Measurements from ENCODE around the gene PWWP2B. TPM values are rescaled to one million over a fixed set of nuclear protein-coding genes. Genes with fewer than 3 reads are reported as not detected.

PWWP2B gene
- total and polyA plus RNA-seq, 2 of the 4 experiments (the other 2 are of a cell fraction), result 1.7 to 2.2 TPM

DNA sequence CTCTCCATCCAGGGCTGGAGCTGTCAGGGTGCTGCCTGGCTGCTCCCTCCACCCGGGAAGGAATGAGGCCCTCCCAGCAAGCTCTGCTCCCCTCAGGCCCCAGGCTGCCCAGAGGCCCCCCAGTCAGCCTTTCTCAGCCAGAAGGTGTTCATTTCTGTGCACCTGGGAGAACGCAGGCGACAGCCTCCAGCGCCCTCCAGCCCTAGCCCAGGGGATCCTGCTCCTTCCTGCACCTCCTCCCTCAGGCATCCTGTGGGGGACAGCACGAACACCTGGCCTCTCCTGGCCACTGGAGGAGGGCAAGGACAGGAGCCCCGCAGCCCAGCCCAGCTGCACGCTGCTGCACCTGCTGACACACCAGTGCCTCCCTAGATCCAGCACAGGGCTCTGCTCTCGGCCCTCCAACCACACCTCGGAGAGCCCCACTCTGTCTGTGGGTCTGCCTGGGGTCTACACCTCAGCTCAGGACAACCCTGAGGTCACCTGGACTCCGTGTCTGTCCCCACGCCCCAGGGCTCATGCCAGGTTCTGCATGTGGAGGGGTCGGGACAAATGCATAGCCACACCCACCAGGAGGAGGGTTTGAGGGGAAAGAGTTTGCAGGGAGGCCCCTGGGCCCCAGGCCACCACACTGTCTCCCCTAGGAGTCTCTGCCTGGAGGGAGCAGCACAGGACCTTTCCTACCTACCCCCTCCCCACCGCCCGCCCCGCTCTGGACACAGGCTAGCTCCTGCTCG lies 7.4 kb upstream of the PWWP2B start:
- H3K4me2 ChIP-seq (ENCODE audit: low read depth, low read length), result no peak overlapping the region
- H3K9ac ChIP-seq (ENCODE audit: low read depth, low read length), result no peak overlapping the region
- H4K91ac ChIP-seq (ENCODE audit: insufficient read depth, low read depth, low read length), result no peak overlapping the region
- H2AK5ac ChIP-seq (ENCODE audit: low read depth, low read length), result no peak overlapping the region
- no peak overlapping the region for H3K23ac ChIP-seq (ENCODE audit: low read depth, low read length)
- no peak overlapping the region for H2BK5ac ChIP-seq (ENCODE audit: low read depth, low read length, poor library complexity, severe bottlenecking)
- no peak overlapping the region for H2BK15ac ChIP-seq (ENCODE audit: low read depth, low read length)
- 69% methylated on average over 3 of the region's 16 CpGs; no CpG with 5 or more reads in 1 of the 2 experiments for WGBS, 2 experiments (ENCODE audit: extremely low coverage in 2 of 2, insufficient read length in 1 of 2)
- dilution Hi-C loops (cut with HindIII; ENCODE audit: low sequenced_read_pairs, unreplicated experiment) (no loop called here), in situ Hi-C loops (cut with MboI; ENCODE audit: low sequenced_read_pairs) (loop anchor here (5.0 to 10.0 kb wide), 2 partner anchors 63 to 245 kb away; no protein-coding TSS in a partner anchor), intact Hi-C loops (cut with micrococcal nuclease) (loop anchor here (5.0 kb wide), 1 partner anchor 248 kb away; no protein-coding TSS in a partner anchor)
- H3K36me3 ChIP-seq (ENCODE audit: control insufficient read depth, insufficient read depth, low read length), result no peaks in the 10 kb centered on the region
- H3K27ac ChIP-seq (ENCODE audit: insufficient read depth, low read length), result no peak overlapping the region
- H3K18ac ChIP-seq (ENCODE audit: low read depth, low read length), result no peak overlapping the region; the same call in 1 of the 2 replicates
- H3K56ac ChIP-seq (ENCODE audit: extremely low read depth, insufficient read depth, low read length), result no peak overlapping the region
- no TSS peak for BruUV-seq (replicated peaks)
- no peak overlapping the region for H2BK20ac ChIP-seq (ENCODE audit: low read depth, low read length)
- H3K4me1 ChIP-seq (ENCODE audit: control insufficient read depth, insufficient read depth, low read length), result peaks cover 10% of the 10 kb centered on the region
- no peak overlapping the region for H4K5ac ChIP-seq (ENCODE audit: low read depth, low read length)
- peaks cover 11% of the 10 kb centered on the region; the same call in 1 of the 2 replicates for H3K9me1 ChIP-seq (ENCODE audit: insufficient read depth, low read length)
- H4K8ac ChIP-seq (ENCODE audit: low read depth in 2 of 2, low read length in 2 of 2), result no peak overlapping the region
- no peaks in the 10 kb centered on the region for H4K20me1 ChIP-seq (ENCODE audit: insufficient read depth, low read length)
- no peak for DNase-seq
- H3K27me3 ChIP-seq (ENCODE audit: control insufficient read depth, insufficient read depth, low read length), result peaks cover 3% of the 10 kb centered on the region; the same call in 1 of the 2 replicates
- TF ChIP-seq, protein P1, sequence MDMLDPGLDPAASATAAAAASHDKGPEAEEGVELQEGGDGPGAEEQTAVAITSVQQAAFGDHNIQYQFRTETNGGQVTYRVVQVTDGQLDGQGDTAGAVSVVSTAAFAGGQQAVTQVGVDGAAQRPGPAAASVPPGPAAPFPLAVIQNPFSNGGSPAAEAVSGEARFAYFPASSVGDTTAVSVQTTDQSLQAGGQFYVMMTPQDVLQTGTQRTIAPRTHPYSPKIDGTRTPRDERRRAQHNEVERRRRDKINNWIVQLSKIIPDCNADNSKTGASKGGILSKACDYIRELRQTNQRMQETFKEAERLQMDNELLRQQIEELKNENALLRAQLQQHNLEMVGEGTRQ (IDR thresholded peaks at IDR 0.05; ENCODE audit: low read depth, low read length), result no peak
- no peak for TF ChIP-seq RAD21 (IDR thresholded peaks at IDR 0.05; ENCODE audit: low read length)
- no peak for TF ChIP-seq BHLHE40 (IDR thresholded peaks at IDR 0.05; ENCODE audit: low read depth, low read length)
- TF ChIP-seq FOS (IDR thresholded peaks at IDR 0.05; ENCODE audit: low read depth, low read length), result no peak
- TF ChIP-seq NFE2L2 (IDR thresholded peaks at IDR 0.05; ENCODE audit: low read depth, low read length), result no peak
- H3K4me3 ChIP-seq (ENCODE audit: insufficient read depth, low read depth, low read length), result no peak overlapping the region
- H3K9me3 ChIP-seq (ENCODE audit: control insufficient read depth, insufficient read depth, low read length), result no peaks in the 10 kb centered on the region
- ChIA-PET CTCF (no interaction called here), POLR2A (ENCODE audit: unreplicated experiment) (no interaction called here)
- no peaks in the 10 kb centered on the region for H3K79me1 ChIP-seq (ENCODE audit: low read depth in 1 of 2, low read length in 2 of 2)
- ATAC-seq (ENCODE audit: low read depth), result no peak
- H3K4ac ChIP-seq (ENCODE audit: low read depth, low read length), result no peak overlapping the region
- H2AK9ac ChIP-seq (replicated peaks; ENCODE audit: low read depth, low read length, poor library complexity), result no peak overlapping the region
- no peak overlapping the region for H2BK120ac ChIP-seq (ENCODE audit: low read depth, low read length)
- H2AFZ ChIP-seq (replicated peaks; ENCODE audit: low read length, poor library complexity), result no peak overlapping the region
- no peak overlapping the region for H3K14ac ChIP-seq (replicated peaks; ENCODE audit: low read depth, low read length)

All from IMR-90 (cell line).